Right lobe of liver (tissue), 6 donors: ENCODE measurements around the gene UCK2. TPM values are rescaled to one million over a fixed set of nuclear protein-coding genes. Genes with fewer than 3 reads are reported as not detected.

Experiments
- ATAC-seq, 4 donors: fragments of 200-7000 bp; cut with Tn5 transposase; one replicate each; pipeline ENCODE4 v1.9.1; 2020; ENCODE audit warnings: mild to moderate bottlenecking in 4 of 4, moderate library complexity in 4 of 4
- DNase-seq, 3 donors: peaks; one replicate each; pipeline ENCODE4 v3.0.0-alpha.2; 2020
- H3K27ac ChIP-seq, 3 donors: fragments of 200-600 bp; one replicate each; pipeline ENCODE4 v1.8.0; 2022
- H3K27me3 ChIP-seq, 2 donors: fragments of 200-600 bp; one replicate each; pipeline ENCODE4 v1.8.0; 2022
- H3K36me3 ChIP-seq, 4 donors: fragments of 200-600 bp; sonication (generic) in 1 of 4; one replicate each; pipeline versions ENCODE4 v1.5.1 to v1.8.0; 2017 to 2022; ENCODE audit warnings: control low read depth in 1 of 4
- H3K4me1 ChIP-seq, 4 donors: fragments of 200-600 bp; sonication (generic) in 1 of 4; one replicate each; pipeline versions ENCODE4 v1.5.1 to v1.8.0; 2017 to 2022; ENCODE audit warnings: control low read depth in 1 of 4
- H3K4me3 ChIP-seq, 3 donors: fragments of 200-600 bp; one replicate each; pipeline ENCODE4 v1.8.0; 2022
- H3K9me3 ChIP-seq, 4 donors: fragments of 200-600 bp; sonication (generic) in 1 of 4; one replicate each; pipeline versions ENCODE4 v1.5.1 to v1.8.0; 2017 to 2022; ENCODE audit warnings: control low read depth in 1 of 4
- POLR2A ChIP-seq: fragments of 450-650 bp; IDR thresholded peaks from one replicate; pipeline ENCODE4 v1.6.1; 2017; ENCODE audit warnings: antibody characterized with exemption, mild to moderate bottlenecking
- WGBS: methylation state at CpG from one replicate; pipeline ENCODE4 v1.1.6; 2018; ENCODE audit warnings: low coverage, low lambda C conversion rate; ENCODE audit not compliant: insufficient coverage; ENCODE audit errors: missing lambda C conversion rate; 5-methylcytosine and 5-hydroxymethylcytosine counted together
- intact Hi-C, 2 donors: fragments of 100-400 bp; cut with DNase I; formaldehyde crosslinking; loops; one replicate each; pipeline versions ENCODE4 v1.11.2 to v1.14.1; 2022
- total RNA-seq, 6 experiments: library from RNA; depleted of rRNA in 2 of 6; stranded (reverse); fragments of >200 nt in 2 of 6; fragmentation: NEBNext Ultra II Directional in 3 of 6; extraction: Animal tissue kit (Norgen Biotek cat#: 25700) in 3 of 6; gene quantifications; one replicate each; pipeline versions ENCODE4 v1.1.0 to v1.2.4, GENCODE V29; 2016 to 2023
- TF ChIP-seq, protein P1 (sequence below), 4 donors: fragments of 200-600 bp in 3 of 4; fragments of 450-650 bp in 1 of 4; IDR thresholded peaks; one replicate each; pipeline versions ENCODE4 v1.5.1 to v1.8.0; 2016 to 2022; ENCODE audit warnings: antibody characterized with exemption in 4 of 4, mild to moderate bottlenecking in 2 of 4
- donor health status: DM: no; HTN: yes; CAD: no.
- donor health status: DM: no; HTN: no; CAD: no.
- donor health status: DM: no; HTN: no; CAD: no.
- donor health status: DM: no; HTN: yes; CAD: no.
- donor health status: DM: no; HTN: yes; CAD: no.

UCK2 gene
- total RNA-seq, 6 experiments from 2014 or later = 8.4 to 22.9 (median 10.4) TPM

DNA sequence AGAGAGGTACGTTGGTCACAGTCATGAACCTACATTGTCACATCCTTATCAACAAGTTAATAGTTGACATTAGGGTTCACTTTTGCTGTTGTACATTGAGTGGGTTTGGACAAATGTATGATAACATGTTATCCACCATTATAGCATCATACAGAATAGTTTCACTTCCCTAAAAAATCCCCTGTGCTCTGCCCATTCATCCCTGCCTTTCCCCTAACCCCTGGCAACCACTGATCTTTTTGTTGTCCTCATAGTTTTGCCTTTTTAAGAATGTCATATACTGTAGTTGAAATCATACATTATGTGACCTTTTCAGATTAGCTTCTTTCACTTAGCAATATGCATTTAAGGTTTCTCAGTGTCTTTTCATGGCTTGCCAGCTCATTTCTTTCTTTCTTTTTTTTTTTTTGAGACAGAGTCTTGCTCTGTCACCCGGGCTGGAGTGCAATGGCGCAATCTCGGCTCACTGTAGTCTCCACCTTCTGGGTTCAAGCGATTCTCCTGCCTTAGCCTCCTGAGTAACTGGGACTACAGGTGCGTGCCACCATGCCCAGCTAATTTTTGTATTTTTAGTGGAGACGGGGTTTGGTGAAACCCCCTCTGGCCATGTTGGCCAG is 50.6 kb downstream of the UCK2 start:
- ATAC-seq = no peak
- H3K9me3 ChIP-seq = no peaks in the 10 kb centered on the region
- H3K27me3 ChIP-seq = no peaks in the 10 kb centered on the region
- no peaks in the 10 kb centered on the region for H3K36me3 ChIP-seq
- H3K27ac ChIP-seq = no peak overlapping the region
- 79% methylated on average over 3 of the region's 7 CpGs for WGBS
- intact Hi-C loops = no loop called here
- no peak for DNase-seq
- TF ChIP-seq, protein P1, sequence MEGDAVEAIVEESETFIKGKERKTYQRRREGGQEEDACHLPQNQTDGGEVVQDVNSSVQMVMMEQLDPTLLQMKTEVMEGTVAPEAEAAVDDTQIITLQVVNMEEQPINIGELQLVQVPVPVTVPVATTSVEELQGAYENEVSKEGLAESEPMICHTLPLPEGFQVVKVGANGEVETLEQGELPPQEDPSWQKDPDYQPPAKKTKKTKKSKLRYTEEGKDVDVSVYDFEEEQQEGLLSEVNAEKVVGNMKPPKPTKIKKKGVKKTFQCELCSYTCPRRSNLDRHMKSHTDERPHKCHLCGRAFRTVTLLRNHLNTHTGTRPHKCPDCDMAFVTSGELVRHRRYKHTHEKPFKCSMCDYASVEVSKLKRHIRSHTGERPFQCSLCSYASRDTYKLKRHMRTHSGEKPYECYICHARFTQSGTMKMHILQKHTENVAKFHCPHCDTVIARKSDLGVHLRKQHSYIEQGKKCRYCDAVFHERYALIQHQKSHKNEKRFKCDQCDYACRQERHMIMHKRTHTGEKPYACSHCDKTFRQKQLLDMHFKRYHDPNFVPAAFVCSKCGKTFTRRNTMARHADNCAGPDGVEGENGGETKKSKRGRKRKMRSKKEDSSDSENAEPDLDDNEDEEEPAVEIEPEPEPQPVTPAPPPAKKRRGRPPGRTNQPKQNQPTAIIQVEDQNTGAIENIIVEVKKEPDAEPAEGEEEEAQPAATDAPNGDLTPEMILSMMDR (IDR thresholded peaks at IDR 0.05) = no peak
- TF ChIP-seq POLR2A = no peak
- H3K4me1 ChIP-seq = peaks cover 0 to 20% (median 3%) of the 10 kb centered on the region in 4 donors
- no peak overlapping the region for H3K4me3 ChIP-seq

DNA sequence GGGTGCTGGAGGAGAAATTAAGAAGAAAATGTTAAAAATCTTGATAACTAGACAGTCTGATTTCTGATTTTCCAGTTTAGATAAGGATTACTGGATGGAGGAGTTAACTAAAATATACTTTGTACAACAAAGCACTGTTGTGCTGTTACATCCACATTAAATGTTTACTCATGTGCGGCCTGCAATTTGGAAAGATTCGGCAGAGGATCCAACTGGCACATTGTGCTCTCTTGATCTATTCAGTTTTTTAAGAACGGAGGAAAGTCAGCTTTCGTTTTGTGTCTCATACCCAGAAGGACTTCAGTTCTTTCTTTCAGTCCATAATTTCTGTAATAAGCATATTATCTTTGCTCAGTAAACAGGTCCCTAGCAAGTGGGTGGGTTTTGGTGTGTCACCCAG is 52.5 kb downstream of the UCK2 start:
- WGBS = 35% methylated on average over 4 of the region's 4 CpGs
- no peaks in the 10 kb centered on the region for H3K36me3 ChIP-seq
- peak; percentile 39 to 75 (median 68) for ATAC-seq
- TF ChIP-seq, protein P1 (IDR thresholded peaks at IDR 0.05) = no peak
- no peak for TF ChIP-seq POLR2A
- H3K27me3 ChIP-seq = no peaks in the 10 kb centered on the region
- peaks cover 0 to 31% (median 7%) of the 10 kb centered on the region in 4 donors for H3K4me1 ChIP-seq
- DNase-seq = no peak
- H3K4me3 ChIP-seq = peak overlapping the region in 1 of 3 donors; percentile 15
- no peaks in the 10 kb centered on the region for H3K9me3 ChIP-seq
- H3K27ac ChIP-seq = peak overlapping the region in 1 of 3 donors; percentile 21
- intact Hi-C loops = no loop called here

DNA sequence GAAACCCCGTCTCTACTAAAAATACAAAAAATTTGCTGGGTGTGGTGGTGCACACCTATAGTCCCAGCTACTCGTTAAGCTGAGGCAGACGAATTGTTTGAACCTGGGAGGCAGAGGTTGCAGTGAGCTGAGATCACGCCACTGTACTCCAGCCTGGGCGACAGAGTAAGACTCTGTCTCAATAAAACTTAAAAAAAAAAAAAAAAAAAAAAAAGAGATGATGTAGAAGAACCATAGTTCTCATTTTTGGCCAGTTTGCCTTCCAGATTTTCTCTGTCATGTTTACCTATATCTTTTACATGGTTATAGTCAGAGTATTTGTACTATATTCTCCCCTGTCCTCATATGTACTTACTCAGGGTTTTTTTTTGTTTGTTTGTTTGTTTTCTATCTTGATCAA is 53.6 kb downstream of the UCK2 start:
- no peaks in the 10 kb centered on the region for H3K9me3 ChIP-seq
- no peaks in the 10 kb centered on the region for H3K27me3 ChIP-seq
- no peak overlapping the region for H3K4me3 ChIP-seq
- H3K4me1 ChIP-seq = peaks cover 0 to 37% (median 10%) of the 10 kb centered on the region in 4 donors
- WGBS = 94% methylated on average over 3 of the region's 5 CpGs
- H3K36me3 ChIP-seq = no peaks in the 10 kb centered on the region
- DNase-seq (no peak), ATAC-seq (no peak)
- no peak for TF ChIP-seq POLR2A
- TF ChIP-seq, protein P1 (IDR thresholded peaks at IDR 0.05) = no peak
- H3K27ac ChIP-seq = no peak overlapping the region
- intact Hi-C loops = no loop called here

DNA sequence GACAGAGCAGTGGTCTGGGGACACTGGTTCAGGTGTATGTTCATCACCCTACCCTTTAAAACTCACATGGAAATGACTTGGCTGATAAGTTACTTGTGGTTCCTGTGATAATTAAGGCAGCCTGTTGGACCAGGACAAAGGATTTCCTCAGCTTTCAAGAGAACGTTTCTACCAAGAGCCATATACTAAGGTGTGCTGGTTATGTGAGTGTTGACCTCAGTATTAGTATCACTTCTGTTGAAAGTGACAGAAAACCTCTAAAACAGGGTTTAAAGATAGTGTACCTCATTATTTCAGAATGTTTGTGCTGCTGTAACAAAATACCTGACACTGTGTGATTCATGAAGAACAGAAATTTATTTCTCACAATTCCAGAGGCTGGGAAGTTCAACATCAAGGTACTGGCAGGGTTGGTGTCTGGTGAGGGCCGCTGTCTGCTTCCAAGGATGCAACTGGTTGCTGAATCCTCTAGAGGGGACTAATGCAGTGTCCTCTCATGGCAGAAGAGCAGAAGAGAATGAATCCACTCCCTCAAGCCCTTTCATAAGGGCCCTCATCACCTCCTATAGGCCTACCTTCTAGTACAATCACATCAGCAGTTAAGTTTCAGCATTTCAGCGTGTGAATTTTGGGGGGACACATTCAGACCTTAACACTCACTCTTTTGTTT is 54.9 kb downstream of the UCK2 start:
- Histone ChIP-seq H3K4me1 (peaks cover 0 to 42% (median 16%) of the 10 kb centered on the region in 4 donors), H3K4me3 (no peak overlapping the region), H3K9me3 (no peaks in the 10 kb centered on the region), H3K27ac (no peak overlapping the region), H3K36me3 (no peaks in the 10 kb centered on the region), H3K27me3 (no peaks in the 10 kb centered on the region)
- ATAC-seq (no peak), DNase-seq (no peak)
- intact Hi-C loops = no loop called here
- 64% methylated on average over 2 of the region's 3 CpGs for WGBS
- TF ChIP-seq, protein P1 (IDR thresholded peaks at IDR 0.05) = no peak
- TF ChIP-seq POLR2A = no peak
